ENCODE results near the gene FYN. TPM values are rescaled to one million over a fixed set of nuclear protein-coding genes. Genes with fewer than 3 reads are reported as not detected.
A peak's percentile ranks its signal among the peaks of the same experiment; 100 is the strongest.
"Not testable (repeated sequence)": the region's sequence is repeated elsewhere in the genome, so short reads cannot be mapped to it uniquely, and the experiment has no call there.

The FYN gene
- total RNA-seq, 2 donors from 2014 or later, result 287 to 304 TPM

- no peak for DNase-seq (ENCODE audit: low spot score in 2 of 2)
- no peak for ATAC-seq
- peaks cover 16 to 44% of the 10 kb centered on the region in 2 donors for H3K36me3 Mint-ChIP-seq
- H3K27ac Mint-ChIP-seq, result peak overlapping the region; percentile 68 to 89
- no peaks in the 10 kb centered on the region for H3K9me3 Mint-ChIP-seq
These were observed 190.1 kb downstream of the FYN start for GRCh38 chr6:111683157-111683556.

- Mint-ChIP-seq H3K36me3 (peaks cover 16 to 44% of the 10 kb centered on the region in 2 donors), H3K9me3 (no peaks in the 10 kb centered on the region), H3K27ac (peak overlapping the region; percentile 15 to 89)
- DNase-seq (ENCODE audit: low spot score in 2 of 2) (no peak), ATAC-seq (no peak)
These were observed 191.4 kb downstream of the FYN start for GRCh38 chr6:111681860-111682259.

GRCh38 chr6:111680811-111681609 lies 192.2 kb downstream of the FYN start:
- not testable (repeated sequence) for DNase-seq (ENCODE audit: low spot score in 2 of 2); ATAC-seq; H3K9me3 Mint-ChIP-seq
- Mint-ChIP-seq H3K27ac (peak overlapping the region; percentile 15 to 41), H3K36me3 (peaks cover 16 to 44% of the 10 kb centered on the region in 2 donors)

GRCh38 chr6:111680015-111680712 lies 193.1 kb downstream of the FYN start:
- no peaks in the 10 kb centered on the region for H3K9me3 Mint-ChIP-seq
- DNase-seq (ENCODE audit: low spot score in 2 of 2) (no peak), ATAC-seq (peak in 1 of 2 donors; percentile 19)
- peak overlapping the region; percentile 52 to 81 for H3K27ac Mint-ChIP-seq
- peaks cover 14 to 38% of the 10 kb centered on the region in 2 donors for H3K36me3 Mint-ChIP-seq

- peaks cover 17 to 33% of the 10 kb centered on the region in 2 donors for H3K36me3 Mint-ChIP-seq
- H3K27ac Mint-ChIP-seq, result peak overlapping the region; percentile 46 to 81
- no peaks in the 10 kb centered on the region for H3K9me3 Mint-ChIP-seq
- no peak for DNase-seq (ENCODE audit: low spot score in 2 of 2)
- no peak for ATAC-seq
These were observed 194.0 kb downstream of the FYN start for GRCh38 chr6:111679126-111679858.

GRCh38 chr6:111677249-111677990 lies 195.8 kb downstream of the FYN start:
- peaks cover 22 to 28% of the 10 kb centered on the region in 2 donors for H3K36me3 Mint-ChIP-seq
- no peaks in the 10 kb centered on the region for H3K9me3 Mint-ChIP-seq
- H3K27ac Mint-ChIP-seq, result no peak overlapping the region
- DNase-seq (ENCODE audit: low spot score in 2 of 2) (no peak), ATAC-seq (no peak)

GRCh38 chr6:111676383-111676782 lies 196.9 kb downstream of the FYN start:
- no peak for ATAC-seq
- no peak for DNase-seq (ENCODE audit: low spot score in 2 of 2)
- H3K36me3 Mint-ChIP-seq, result peaks cover 18 to 21% of the 10 kb centered on the region in 2 donors
- peak overlapping the region in 1 of 2 donors; percentile 10 for H3K27ac Mint-ChIP-seq
- no peaks in the 10 kb centered on the region for H3K9me3 Mint-ChIP-seq

- peak overlapping the region; percentile 24 to 34 for H3K27ac Mint-ChIP-seq
- H3K9me3 Mint-ChIP-seq, result no peaks in the 10 kb centered on the region
- peaks cover 16 to 21% of the 10 kb centered on the region in 2 donors for H3K36me3 Mint-ChIP-seq
- DNase-seq (ENCODE audit: low spot score in 2 of 2) (no peak), ATAC-seq (no peak)
These were observed 198.4 kb downstream of the FYN start for GRCh38 chr6:111674883-111675282.

- peak overlapping the region; percentile 34 to 77 for H3K27ac Mint-ChIP-seq
- H3K9me3 Mint-ChIP-seq, result no peaks in the 10 kb centered on the region
- peaks cover 16 to 21% of the 10 kb centered on the region in 2 donors for H3K36me3 Mint-ChIP-seq
- no peak for ATAC-seq
- no peak for DNase-seq (ENCODE audit: low spot score in 2 of 2)
These were observed 198.8 kb downstream of the FYN start for GRCh38 chr6:111674413-111674812.

- ATAC-seq, result no peak
- Mint-ChIP-seq H3K36me3 (peaks cover 16 to 21% of the 10 kb centered on the region in 2 donors), H3K27ac (peak overlapping the region; percentile 34 to 77), H3K9me3 (no peaks in the 10 kb centered on the region)
- no peak for DNase-seq (ENCODE audit: low spot score in 2 of 2)
These were observed 199.3 kb downstream of the FYN start for GRCh38 chr6:111673937-111674336.

- peak overlapping the region in 1 of 2 donors; percentile 31 for H3K27ac Mint-ChIP-seq
- ATAC-seq, result no peak
These were observed 199.7 kb downstream of the FYN start for GRCh38 chr6:111673532-111673931.

GRCh38 chr6:111672761-111673450 lies 200.3 kb downstream of the FYN start:
- DNase-seq (ENCODE audit: low spot score in 2 of 2) (no peak), ATAC-seq (no peak)
- H3K36me3 Mint-ChIP-seq, result peaks cover 21 to 23% of the 10 kb centered on the region in 2 donors
- peak overlapping the region; percentile 31 to 73 for H3K27ac Mint-ChIP-seq
- H3K9me3 Mint-ChIP-seq, result no peaks in the 10 kb centered on the region

More at GRCh38 chr6:111673532-111673931, 199.7 kb downstream of the FYN start:
- no peak for DNase-seq (ENCODE audit: low spot score in 2 of 2)
- Mint-ChIP-seq H3K9me3 (no peaks in the 10 kb centered on the region), H3K36me3 (peaks cover 17 to 21% of the 10 kb centered on the region in 2 donors)

- ATAC-seq (no peak), DNase-seq (ENCODE audit: low spot score in 2 of 2) (no peak)
- Mint-ChIP-seq H3K9me3 (no peaks in the 10 kb centered on the region), H3K27ac (peak overlapping the region; percentile 56 to 65), H3K36me3 (peaks cover 15 to 34% of the 10 kb centered on the region in 2 donors)
These were observed 203.9 kb downstream of the FYN start for GRCh38 chr6:111669326-111669725.

GRCh38 chr6:111668410-111668809 lies 204.8 kb downstream of the FYN start:
- H3K27ac Mint-ChIP-seq, result peak overlapping the region; percentile 80 to 90
- H3K9me3 Mint-ChIP-seq, result no peaks in the 10 kb centered on the region
- ATAC-seq, result no peak

GRCh38 chr6:111667931-111668330 lies 205.3 kb downstream of the FYN start:
- Mint-ChIP-seq H3K27ac (peak overlapping the region; percentile 80 to 90), H3K9me3 (no peaks in the 10 kb centered on the region), H3K36me3 (peaks cover 7 to 37% of the 10 kb centered on the region in 2 donors)
- ATAC-seq (no peak), DNase-seq (ENCODE audit: low spot score in 2 of 2) (no peak)

More at GRCh38 chr6:111668410-111668809, 204.8 kb downstream of the FYN start:
- no peak for DNase-seq (ENCODE audit: low spot score in 2 of 2)
- peaks cover 12 to 39% of the 10 kb centered on the region in 2 donors for H3K36me3 Mint-ChIP-seq

Measured in activated naive CD4-positive, alpha-beta T cell treated with anti-CD3 and anti-CD28 coated beads, Interleukin-2, amount 50 U/mL, for 72 hours (primary cell).